ENCODE measurements around the gene RPTOR.

GRCh38 chr17:80582165-80582564 is 37.5 kb downstream of the RPTOR start:
- no peak for TF ChIP-seq EZH2 (IDR thresholded peaks at IDR 0.05; ENCODE audit: insufficient read depth, poor library complexity, severe bottlenecking)
- TF ChIP-seq EZH2phosphoT487 (IDR thresholded peaks at IDR 0.05; ENCODE audit: insufficient read depth, low read depth): no peak
